H1 (cell line): ENCODE measurements around the gene EML5. TPM values are rescaled to one million over a fixed set of nuclear protein-coding genes. Genes with fewer than 3 reads are reported as not detected.

ENCODE experiments used
- BCL11A ChIP-seq, 2 experiments: IDR thresholded peaks; one replicate each; pipeline ENCODE4 v1.6.1; 2011; ENCODE audit warnings: low read depth in 2 of 2, low read length in 2 of 2, mild to moderate bottlenecking in 2 of 2
- PHF8 ChIP-seq: fragments of 200-600 bp; sonication (generic); conservative IDR thresholded peaks from 2 replicates; pipeline ENCODE4 v1.7.1; 2012; ENCODE audit warnings: low read depth, mild to moderate bottlenecking, inconsistent platforms, low read length, moderate library complexity
- SIX5 ChIP-seq: IDR thresholded peaks from 2 replicates; pipeline ENCODE4 v1.6.1; 2011; ENCODE audit warnings: mild to moderate bottlenecking, low read depth, low read length
- SP1 ChIP-seq: IDR thresholded peaks from 2 replicates; pipeline ENCODE4 v1.6.1; 2011; ENCODE audit warnings: low read depth, low read length
- TAF7 ChIP-seq: optimal IDR thresholded peaks from 2 replicates; pipeline ENCODE3; 2011; ENCODE audit warnings: low read depth, mild to moderate bottlenecking, inconsistent platforms, low read length, moderate library complexity, borderline replicate concordance
- TEAD4 ChIP-seq: IDR thresholded peaks from 2 replicates; pipeline ENCODE4 v1.6.1; 2012; ENCODE audit warnings: low read depth, low read length, inconsistent platforms, mixed read lengths
- ZNF274 ChIP-seq: IDR thresholded peaks from 2 replicates; pipeline ENCODE4 v1.7.0; 2012; ENCODE audit warnings: low read length, borderline replicate concordance; ENCODE audit errors: extremely low read depth
- polyA plus RNA-seq, 7 experiments: library from polyadenylated mRNA; depleted of rRNA in 3 of 7; stranded (reverse) in 5 of 7; unstranded in 2 of 7; fragments of >200 nt in 5 of 7; fragments of 200-250 nt in 2 of 7; gene quantifications; 1 replicate in 5 of 7; 2 replicates in 1 of 7; 4 replicates in 1 of 7; pipeline versions ENCODE4 v1.2.1 to v1.2.3, GENCODE V29; 2011 to 2013; ENCODE audit warnings: missing spikeins in 2 of 7, mixed read lengths in 2 of 7
- total RNA-seq: library from RNA; stranded (reverse); fragmentation: NEBNext Ultra II Directional; extraction: Animal tissue kit (Norgen Biotek cat#: 25700); gene quantifications from 2 replicates; pipeline ENCODE4 v1.2.1, GENCODE V29; 2021
- TF ChIP-seq, protein P1 (sequence below): fragments of 300-600 bp; sonication (generic); IDR thresholded peaks from 2 replicates; pipeline ENCODE4 v1.7.1; 2012; ENCODE audit warnings: low read length, moderate library complexity, mild to moderate bottlenecking, inconsistent platforms; ENCODE audit not compliant: insufficient replicate concordance
- TF ChIP-seq, protein P2 (sequence below): IDR thresholded peaks from 2 replicates; pipeline ENCODE4 v1.6.1; 2012; ENCODE audit warnings: inconsistent platforms
- TF ChIP-seq, protein P3 (sequence below): IDR thresholded peaks from 2 replicates; pipeline ENCODE4 v1.6.1; 2011; ENCODE audit warnings: low read length, improper control_type of control experiment

The EML5 gene
- total and polyA plus RNA-seq, 2 of the 8 experiments (the other 6 are each of a cell fraction or from before 2014, with no cell fraction given), result 0.39 to 0.88 TPM

DNA sequence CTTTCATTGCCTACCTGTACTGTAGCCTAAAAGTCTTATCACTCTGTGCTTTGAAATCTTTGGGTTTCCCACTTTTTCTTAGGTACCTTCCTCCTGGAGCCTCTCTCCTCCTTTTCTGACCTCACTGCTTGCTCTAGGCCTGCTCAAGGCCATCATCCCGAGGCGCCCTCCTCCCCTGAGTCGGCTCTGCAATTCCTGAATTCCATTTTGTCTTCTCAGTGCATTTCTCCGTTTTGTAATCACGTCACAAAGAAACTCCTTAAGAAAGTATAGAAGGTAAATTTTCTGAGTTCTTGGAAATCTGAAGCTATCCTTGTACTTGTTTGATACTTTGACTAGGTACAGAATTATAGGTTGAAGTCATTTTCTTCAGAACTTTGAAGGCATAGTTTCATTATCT, 204.7 kb downstream of the EML5 start (continued):
- TF ChIP-seq, protein P1, sequence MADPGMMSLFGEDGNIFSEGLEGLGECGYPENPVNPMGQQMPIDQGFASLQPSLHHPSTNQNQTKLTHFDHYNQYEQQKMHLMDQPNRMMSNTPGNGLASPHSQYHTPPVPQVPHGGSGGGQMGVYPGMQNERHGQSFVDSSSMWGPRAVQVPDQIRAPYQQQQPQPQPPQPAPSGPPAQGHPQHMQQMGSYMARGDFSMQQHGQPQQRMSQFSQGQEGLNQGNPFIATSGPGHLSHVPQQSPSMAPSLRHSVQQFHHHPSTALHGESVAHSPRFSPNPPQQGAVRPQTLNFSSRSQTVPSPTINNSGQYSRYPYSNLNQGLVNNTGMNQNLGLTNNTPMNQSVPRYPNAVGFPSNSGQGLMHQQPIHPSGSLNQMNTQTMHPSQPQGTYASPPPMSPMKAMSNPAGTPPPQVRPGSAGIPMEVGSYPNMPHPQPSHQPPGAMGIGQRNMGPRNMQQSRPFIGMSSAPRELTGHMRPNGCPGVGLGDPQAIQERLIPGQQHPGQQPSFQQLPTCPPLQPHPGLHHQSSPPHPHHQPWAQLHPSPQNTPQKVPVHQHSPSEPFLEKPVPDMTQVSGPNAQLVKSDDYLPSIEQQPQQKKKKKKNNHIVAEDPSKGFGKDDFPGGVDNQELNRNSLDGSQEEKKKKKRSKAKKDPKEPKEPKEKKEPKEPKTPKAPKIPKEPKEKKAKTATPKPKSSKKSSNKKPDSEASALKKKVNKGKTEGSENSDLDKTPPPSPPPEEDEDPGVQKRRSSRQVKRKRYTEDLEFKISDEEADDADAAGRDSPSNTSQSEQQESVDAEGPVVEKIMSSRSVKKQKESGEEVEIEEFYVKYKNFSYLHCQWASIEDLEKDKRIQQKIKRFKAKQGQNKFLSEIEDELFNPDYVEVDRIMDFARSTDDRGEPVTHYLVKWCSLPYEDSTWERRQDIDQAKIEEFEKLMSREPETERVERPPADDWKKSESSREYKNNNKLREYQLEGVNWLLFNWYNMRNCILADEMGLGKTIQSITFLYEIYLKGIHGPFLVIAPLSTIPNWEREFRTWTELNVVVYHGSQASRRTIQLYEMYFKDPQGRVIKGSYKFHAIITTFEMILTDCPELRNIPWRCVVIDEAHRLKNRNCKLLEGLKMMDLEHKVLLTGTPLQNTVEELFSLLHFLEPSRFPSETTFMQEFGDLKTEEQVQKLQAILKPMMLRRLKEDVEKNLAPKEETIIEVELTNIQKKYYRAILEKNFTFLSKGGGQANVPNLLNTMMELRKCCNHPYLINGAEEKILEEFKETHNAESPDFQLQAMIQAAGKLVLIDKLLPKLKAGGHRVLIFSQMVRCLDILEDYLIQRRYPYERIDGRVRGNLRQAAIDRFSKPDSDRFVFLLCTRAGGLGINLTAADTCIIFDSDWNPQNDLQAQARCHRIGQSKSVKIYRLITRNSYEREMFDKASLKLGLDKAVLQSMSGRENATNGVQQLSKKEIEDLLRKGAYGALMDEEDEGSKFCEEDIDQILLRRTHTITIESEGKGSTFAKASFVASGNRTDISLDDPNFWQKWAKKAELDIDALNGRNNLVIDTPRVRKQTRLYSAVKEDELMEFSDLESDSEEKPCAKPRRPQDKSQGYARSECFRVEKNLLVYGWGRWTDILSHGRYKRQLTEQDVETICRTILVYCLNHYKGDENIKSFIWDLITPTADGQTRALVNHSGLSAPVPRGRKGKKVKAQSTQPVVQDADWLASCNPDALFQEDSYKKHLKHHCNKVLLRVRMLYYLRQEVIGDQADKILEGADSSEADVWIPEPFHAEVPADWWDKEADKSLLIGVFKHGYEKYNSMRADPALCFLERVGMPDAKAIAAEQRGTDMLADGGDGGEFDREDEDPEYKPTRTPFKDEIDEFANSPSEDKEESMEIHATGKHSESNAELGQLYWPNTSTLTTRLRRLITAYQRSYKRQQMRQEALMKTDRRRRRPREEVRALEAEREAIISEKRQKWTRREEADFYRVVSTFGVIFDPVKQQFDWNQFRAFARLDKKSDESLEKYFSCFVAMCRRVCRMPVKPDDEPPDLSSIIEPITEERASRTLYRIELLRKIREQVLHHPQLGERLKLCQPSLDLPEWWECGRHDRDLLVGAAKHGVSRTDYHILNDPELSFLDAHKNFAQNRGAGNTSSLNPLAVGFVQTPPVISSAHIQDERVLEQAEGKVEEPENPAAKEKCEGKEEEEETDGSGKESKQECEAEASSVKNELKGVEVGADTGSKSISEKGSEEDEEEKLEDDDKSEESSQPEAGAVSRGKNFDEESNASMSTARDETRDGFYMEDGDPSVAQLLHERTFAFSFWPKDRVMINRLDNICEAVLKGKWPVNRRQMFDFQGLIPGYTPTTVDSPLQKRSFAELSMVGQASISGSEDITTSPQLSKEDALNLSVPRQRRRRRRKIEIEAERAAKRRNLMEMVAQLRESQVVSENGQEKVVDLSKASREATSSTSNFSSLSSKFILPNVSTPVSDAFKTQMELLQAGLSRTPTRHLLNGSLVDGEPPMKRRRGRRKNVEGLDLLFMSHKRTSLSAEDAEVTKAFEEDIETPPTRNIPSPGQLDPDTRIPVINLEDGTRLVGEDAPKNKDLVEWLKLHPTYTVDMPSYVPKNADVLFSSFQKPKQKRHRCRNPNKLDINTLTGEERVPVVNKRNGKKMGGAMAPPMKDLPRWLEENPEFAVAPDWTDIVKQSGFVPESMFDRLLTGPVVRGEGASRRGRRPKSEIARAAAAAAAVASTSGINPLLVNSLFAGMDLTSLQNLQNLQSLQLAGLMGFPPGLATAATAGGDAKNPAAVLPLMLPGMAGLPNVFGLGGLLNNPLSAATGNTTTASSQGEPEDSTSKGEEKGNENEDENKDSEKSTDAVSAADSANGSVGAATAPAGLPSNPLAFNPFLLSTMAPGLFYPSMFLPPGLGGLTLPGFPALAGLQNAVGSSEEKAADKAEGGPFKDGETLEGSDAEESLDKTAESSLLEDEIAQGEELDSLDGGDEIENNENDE, result no peak
- TF ChIP-seq BCL11A (IDR thresholded peaks at IDR 0.05; ENCODE audit: low read depth in 2 of 2, low read length in 2 of 2) (no peak), TEAD4 (no peak), SIX5 (no peak), ZNF274 (no peak), TAF7 (no peak), SP1 (no peak), PHF8 (no peak)
- TF ChIP-seq, protein P2, sequence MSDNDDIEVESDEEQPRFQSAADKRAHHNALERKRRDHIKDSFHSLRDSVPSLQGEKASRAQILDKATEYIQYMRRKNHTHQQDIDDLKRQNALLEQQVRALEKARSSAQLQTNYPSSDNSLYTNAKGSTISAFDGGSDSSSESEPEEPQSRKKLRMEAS, result no peak
- TF ChIP-seq, protein P3, sequence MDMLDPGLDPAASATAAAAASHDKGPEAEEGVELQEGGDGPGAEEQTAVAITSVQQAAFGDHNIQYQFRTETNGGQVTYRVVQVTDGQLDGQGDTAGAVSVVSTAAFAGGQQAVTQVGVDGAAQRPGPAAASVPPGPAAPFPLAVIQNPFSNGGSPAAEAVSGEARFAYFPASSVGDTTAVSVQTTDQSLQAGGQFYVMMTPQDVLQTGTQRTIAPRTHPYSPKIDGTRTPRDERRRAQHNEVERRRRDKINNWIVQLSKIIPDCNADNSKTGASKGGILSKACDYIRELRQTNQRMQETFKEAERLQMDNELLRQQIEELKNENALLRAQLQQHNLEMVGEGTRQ, result no peak
